HG02981 (cell line): Measurements from ENCODE around the gene ANGPT4.
"Not testable (repeated sequence)": the region's sequence is repeated elsewhere in the genome, so short reads cannot be mapped to it uniquely, and the experiment has no call there.

Source experiments
- ATAC-seq: cut with Tn5 transposase; IDR thresholded peaks from one replicate; pipeline ENCODE4 v1.9.1; 2021; ENCODE audit warnings: mild to moderate bottlenecking, moderate library complexity; ENCODE audit not compliant: unreplicated experiment

The ANGPT4 gene

GRCh38 chr20:830011-830521 is 86.1 kb downstream of the ANGPT4 start:
- no peak for ATAC-seq

- no peak for ATAC-seq
These were observed 86.6 kb downstream of the ANGPT4 start for GRCh38 chr20:829551-829950.

- no peak for ATAC-seq
These were observed 87.1 kb downstream of the ANGPT4 start for GRCh38 chr20:828987-829386.

- not testable (repeated sequence) for ATAC-seq
These were observed 88.2 kb downstream of the ANGPT4 start for GRCh38 chr20:827981-828380.

GRCh38 chr20:826695-827323 is 89.3 kb downstream of the ANGPT4 start:
- no peak for ATAC-seq

GRCh38 chr20:825710-826421 is 90.3 kb downstream of the ANGPT4 start:
- no peak for ATAC-seq

- no peak for ATAC-seq
These were observed 91.2 kb downstream of the ANGPT4 start for GRCh38 chr20:824916-825315.

GRCh38 chr20:824490-824889 is 91.6 kb downstream of the ANGPT4 start:
- no peak for ATAC-seq

GRCh38 chr20:823574-823902 is 92.6 kb downstream of the ANGPT4 start:
- ATAC-seq, result no peak

- ATAC-seq, result no peak
These were observed 93.2 kb downstream of the ANGPT4 start for GRCh38 chr20:822651-823573.

- no peak for ATAC-seq
These were observed 94.4 kb downstream of the ANGPT4 start for GRCh38 chr20:821731-822065.

GRCh38 chr20:821046-821730 is 94.9 kb downstream of the ANGPT4 start:
- no peak for ATAC-seq

- ATAC-seq, result no peak
These were observed 95.7 kb downstream of the ANGPT4 start for GRCh38 chr20:820323-820953.
